K562 (cell line): ENCODE data around the gene HRC. TPM values are rescaled to one million over a fixed set of nuclear protein-coding genes. Genes with fewer than 3 reads are reported as not detected.
A peak's percentile ranks its signal among the peaks of the same experiment; 100 is the strongest.

Experiments
- ADNP ChIP-seq: fragments of 200-800 bp; sonication (Bioruptor generic); IDR thresholded peaks from 2 replicates; pipeline ENCODE4 v1.6.1; 2016; ENCODE audit warnings: missing genetic modification characterization, missing compliant biosample characterization
- BCOR ChIP-seq: fragments of 450-650 bp; IDR thresholded peaks from 2 replicates; pipeline ENCODE4 v1.6.1; 2016
- CREM ChIP-seq: IDR thresholded peaks from 2 replicates; pipeline ENCODE4 v1.6.1; 2014; ENCODE audit warnings: antibody characterized with exemption, low read depth
- CTBP1 ChIP-seq: fragments of 450-650 bp; IDR thresholded peaks from 2 replicates; pipeline ENCODE4 v1.6.1; 2016; ENCODE audit warnings: borderline replicate concordance
- EP400 ChIP-seq: fragments of 450-650 bp; IDR thresholded peaks from 2 replicates; pipeline ENCODE4 v1.6.1; 2017; ENCODE audit warnings: antibody characterized with exemption, mild to moderate bottlenecking, moderate library complexity
- ETV5 ChIP-seq: sonication (generic); formaldehyde crosslinking; IDR thresholded peaks from 2 replicates; pipeline ENCODE4 v1.4.0; 2020; ENCODE audit warnings: low read depth, mild to moderate bottlenecking, missing genetic modification reagents
- FOXA3 ChIP-seq, 2 experiments: fragments of 450-650 bp in 1 of 2; sonication (generic) in 1 of 2; formaldehyde crosslinking; IDR thresholded peaks in 1 of 2; conservative IDR thresholded peaks in 1 of 2; 2 replicates each; pipeline versions ENCODE4 v1.4.0 to v1.8.0; 2020 to 2022; ENCODE audit warnings: mild to moderate bottlenecking in 2 of 2, missing genetic modification reagents in 1 of 2
- FOXP1 ChIP-seq: sonication (generic); formaldehyde crosslinking; IDR thresholded peaks from 2 replicates; pipeline ENCODE4 v1.8.0; 2022; ENCODE audit warnings: mild to moderate bottlenecking, missing genetic modification reagents
- HMGN3 ChIP-seq: IDR thresholded peaks from 2 replicates; pipeline ENCODE4 v1.6.1; 2011; ENCODE audit warnings: borderline replicate concordance, low read depth, mild to moderate bottlenecking, mixed read lengths, low read length; ENCODE audit not compliant: insufficient read length; ENCODE audit errors: extremely low read depth
- JUND ChIP-seq, 2 experiments: IDR thresholded peaks; 2 replicates in 1 of 2; 3 replicates in 1 of 2; pipeline ENCODE4 v1.6.1; 2011; ENCODE audit warnings: borderline replicate concordance in 2 of 2, low read depth in 2 of 2, low read length in 2 of 2, improper control_type of control experiment in 1 of 2, missing biosample characterization in 1 of 2, missing genetic modification characterization in 1 of 2, missing genetic modification reagents in 1 of 2
- KLF13 ChIP-seq: fragments of 450-650 bp; IDR thresholded peaks from 2 replicates; pipeline ENCODE4 v1.6.1; 2016; ENCODE audit warnings: missing genetic modification characterization, low read depth, mild to moderate bottlenecking, missing compliant biosample characterization, moderate library complexity, borderline replicate concordance
- LARP7 ChIP-seq: fragments of 450-650 bp; IDR thresholded peaks from 2 replicates; pipeline ENCODE4 v1.6.1; 2016
- MEF2D ChIP-seq: conservative IDR thresholded peaks from 2 replicates; pipeline ENCODE4 v1.6.1; 2016; ENCODE audit warnings: low read depth, missing genetic modification characterization, missing compliant biosample characterization
- MTF1 ChIP-seq: fragments of 250-450 bp; sonication (Bioruptor Pico); IDR thresholded peaks from 2 replicates; pipeline ENCODE4 v1.9.0; 2021; ENCODE audit warnings: moderate library complexity, mild to moderate bottlenecking, inconsistent platforms, borderline replicate concordance
- POLR2AphosphoS2 ChIP-seq: IDR thresholded peaks from 2 replicates; pipeline ENCODE4 v1.6.1; 2012; ENCODE audit warnings: low read length, improper control_type of control experiment
- POLR2B ChIP-seq: fragments of 450-650 bp; IDR thresholded peaks from 2 replicates; pipeline ENCODE4 v1.6.1; 2018; ENCODE audit warnings: low read depth; ENCODE audit not compliant: partially characterized antibody
- SMAD1 ChIP-seq: fragments of 150-350 bp; IDR thresholded peaks from 2 replicates; pipeline ENCODE4 v1.6.1; 2014; ENCODE audit warnings: low read length, low read depth; ENCODE audit not compliant: partially characterized antibody
- TCF7 ChIP-seq: sonication (generic); IDR thresholded peaks from 2 replicates; pipeline ENCODE4 v1.6.1; 2016; ENCODE audit warnings: antibody characterized with exemption, borderline replicate concordance
- TFAM ChIP-seq: fragments of 250-450 bp; sonication (Bioruptor Pico); conservative IDR thresholded peaks from 2 replicates; pipeline ENCODE4 v1.5.0; 2021; ENCODE audit warnings: mild to moderate bottlenecking, moderate library complexity
- ZBED1 ChIP-seq: IDR thresholded peaks from 2 replicates; pipeline ENCODE4 v1.6.1; 2014
- ZNF740 ChIP-seq, 3 experiments: fragments of 200-800 bp in 1 of 3; sonication (Bioruptor generic) in 1 of 3; sonication (generic) in 1 of 3; formaldehyde crosslinking in 1 of 3; IDR thresholded peaks; 2 replicates each; pipeline versions ENCODE4 v1.6.1 to v1.8.0; 2016 to 2022; ENCODE audit warnings: mild to moderate bottlenecking in 2 of 3, missing compliant biosample characterization in 2 of 3, missing genetic modification characterization in 2 of 3, missing genetic modification reagents in 1 of 3
- polyA plus RNA-seq, 8 experiments: library from polyadenylated mRNA; depleted of rRNA in 4 of 8; stranded (reverse) in 5 of 8; unstranded in 3 of 8; fragments of >200 nt; fragmentation: Nextera tagmentation in 2 of 8; fragmentation: Illumina TruSeq in 1 of 8; extraction: Ambion mirVana in 2 of 8; extraction: Trizol in 1 of 8; gene quantifications; 2 replicates each; pipeline versions ENCODE4 v1.2.1 to v1.2.3, GENCODE V29; 2011 to 2014; ENCODE audit warnings: inconsistent platforms in 1 of 8, missing spikeins in 1 of 8
- total RNA-seq, 7 experiments: library from RNA; depleted of rRNA in 6 of 7; stranded (reverse); fragments of >200 nt in 6 of 7; fragmentation: Illumina TruSeq in 2 of 7; extraction: Trizol in 2 of 7; gene quantifications; 2 replicates each; pipeline versions ENCODE4 v1.2.1 to v1.2.3, GENCODE V29; 2011 to 2021; ENCODE audit warnings: low replicate concordance in 1 of 7
- TF ChIP-seq, protein P1 (sequence below): fragments of 250-450 bp; sonication (Bioruptor Pico); IDR thresholded peaks from 2 replicates; pipeline ENCODE4 v1.8.0; 2021; ENCODE audit warnings: borderline replicate concordance, mild to moderate bottlenecking, moderate library complexity; ENCODE audit not compliant: poor library complexity, severe bottlenecking
- TF ChIP-seq, protein P2 (sequence below): sonication (generic); formaldehyde crosslinking; IDR thresholded peaks from 2 replicates; pipeline ENCODE4 v1.9.0; 2022; ENCODE audit warnings: mild to moderate bottlenecking, missing genetic modification reagents

HRC gene
- total and polyA plus RNA-seq, 9 of the 15 experiments (the other 6 are each of a cell fraction or from before 2014, with no cell fraction given) = 0.66 to 18.7 (median 13.1) TPM

DNA sequence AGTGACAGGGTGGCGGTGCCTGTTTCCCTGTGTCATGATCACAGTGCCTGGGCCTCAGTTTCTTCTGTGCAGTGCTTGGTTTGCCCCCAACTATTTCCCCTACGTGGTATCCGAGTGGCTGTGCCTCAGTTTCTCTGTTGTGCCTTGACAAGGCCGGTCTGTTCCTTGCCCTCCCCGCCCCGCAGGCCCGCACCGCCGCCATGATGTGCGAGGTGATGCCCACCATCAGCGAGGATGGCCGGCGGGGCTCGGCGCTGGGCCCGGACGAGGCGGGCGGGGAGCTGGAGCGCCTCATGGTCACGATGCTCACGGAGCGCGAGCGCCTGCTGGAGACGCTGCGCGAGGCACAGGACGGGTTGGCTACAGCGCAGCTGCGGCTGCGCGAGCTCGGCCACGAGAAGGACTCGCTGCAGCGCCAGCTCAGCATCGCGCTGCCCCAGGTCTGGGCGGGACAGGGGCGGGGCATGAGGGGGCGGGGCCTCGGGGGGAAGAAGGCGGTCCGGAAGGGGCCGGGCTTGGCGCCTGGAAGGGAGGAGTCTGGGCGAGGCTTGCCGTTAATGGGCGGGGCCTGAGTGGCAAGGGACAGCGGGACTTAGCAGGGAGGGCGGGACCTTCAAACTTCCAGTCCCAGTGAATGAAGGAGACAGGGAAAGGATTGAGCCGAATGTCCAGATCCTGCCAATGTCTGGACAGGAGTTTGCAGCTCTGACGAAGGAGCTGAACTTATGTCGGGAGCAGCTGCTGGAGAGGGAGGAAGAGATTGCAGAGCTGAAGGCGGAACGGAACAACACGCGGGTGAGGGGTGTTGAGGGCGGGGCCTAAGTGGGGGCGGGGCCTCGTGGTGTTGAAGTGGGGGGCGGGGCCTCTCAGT lies 27.3 kb downstream of the HRC start (continued):
- TF ChIP-seq ZNF740 (CRISPR knock-in tag; IDR thresholded peaks at IDR 0.05) (no peak), ZNF740 (tag; IDR thresholded peaks at IDR 0.05) (no peak), TCF7 (no peak), LARP7 (no peak), EP400 (peak; percentile 71; the same call in 1 of the 2 replicates), ETV5 (CRISPR knock-in tag) (peak; percentile 80), POLR2B (peak; percentile 38), BCOR (peak; percentile 91), HMGN3 (peak; percentile 75), MTF1 (CRISPR knock-in tag) (no peak), TFAM (CRISPR knock-in tag) (no peak), ADNP (tag) (no peak), JUND (IDR thresholded peaks at IDR 0.05; ENCODE audit: borderline replicate concordance, low read depth, low read length) (peak; percentile 36; the same call in 1 of the 2 replicates), JUND (tag; IDR thresholded peaks at IDR 0.05; ENCODE audit: borderline replicate concordance, low read depth, low read length) (peak; percentile 27; the same call in 1 of the 3 replicates), ZBED1 (0 out of 2 replicates have a peak, but pooled peaks have one; percentile 75), FOXA3 (CRISPR knock-in tag; conservative IDR thresholded peaks at IDR 0.05 in 1 of 2, IDR thresholded peaks at IDR 0.05 in 1 of 2) (0 out of 4 replicates have a peak, but pooled peaks of 1 of the 2 experiments have one; percentile 46), CTBP1 (peak; percentile 89), SMAD1 (peak; percentile 1), FOXP1 (peak; percentile 97), POLR2AphosphoS2 (no peak), MEF2D (tag) (no peak), CREM (peak; percentile 75), KLF13 (tag) (0 out of 2 replicates have a peak, but pooled peaks have one; percentile 27)
- TF ChIP-seq, protein P1, sequence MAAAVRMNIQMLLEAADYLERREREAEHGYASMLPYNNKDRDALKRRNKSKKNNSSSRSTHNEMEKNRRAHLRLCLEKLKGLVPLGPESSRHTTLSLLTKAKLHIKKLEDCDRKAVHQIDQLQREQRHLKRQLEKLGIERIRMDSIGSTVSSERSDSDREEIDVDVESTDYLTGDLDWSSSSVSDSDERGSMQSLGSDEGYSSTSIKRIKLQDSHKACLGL (CRISPR knock-in tag) = peak; percentile 13
- TF ChIP-seq, protein P2, sequence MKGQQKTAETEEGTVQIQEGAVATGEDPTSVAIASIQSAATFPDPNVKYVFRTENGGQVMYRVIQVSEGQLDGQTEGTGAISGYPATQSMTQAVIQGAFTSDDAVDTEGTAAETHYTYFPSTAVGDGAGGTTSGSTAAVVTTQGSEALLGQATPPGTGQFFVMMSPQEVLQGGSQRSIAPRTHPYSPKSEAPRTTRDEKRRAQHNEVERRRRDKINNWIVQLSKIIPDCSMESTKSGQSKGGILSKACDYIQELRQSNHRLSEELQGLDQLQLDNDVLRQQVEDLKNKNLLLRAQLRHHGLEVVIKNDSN (CRISPR knock-in tag) = peak; percentile 80
